ENCODE data around the gene VRK3. TPM values are rescaled to one million over a fixed set of nuclear protein-coding genes. Genes with fewer than 3 reads are reported as not detected.
"Not testable (repeated sequence)": the region's sequence is repeated elsewhere in the genome, so short reads cannot be mapped to it uniquely, and the experiment has no call there.

Gene VRK3
- total and polyA plus RNA-seq, 2 experiments from 2014 or later, result 29.9 to 45.9 TPM

GRCh38 chr19:49972841-49973240 is 52.3 kb downstream of the VRK3 start:
- DNase-seq (ENCODE audit: low read depth in 1 of 2, low spot score in 1 of 2), result no peak
- no peak for TF ChIP-seq CTCF (IDR thresholded peaks at IDR 0.05; ENCODE audit: low read depth, low read length)
- no peaks in the 10 kb centered on the region for H3K9me3 ChIP-seq (ENCODE audit: low read depth)
- no peaks in the 10 kb centered on the region for H3K36me3 ChIP-seq
- H3K4me3 ChIP-seq, result no peak overlapping the region
- H3K27ac ChIP-seq, result no peak overlapping the region
- peaks cover 3% of the 10 kb centered on the region for H3K4me1 ChIP-seq (ENCODE audit: low read depth)
- H3K27me3 ChIP-seq, result no peaks in the 10 kb centered on the region

DNA sequence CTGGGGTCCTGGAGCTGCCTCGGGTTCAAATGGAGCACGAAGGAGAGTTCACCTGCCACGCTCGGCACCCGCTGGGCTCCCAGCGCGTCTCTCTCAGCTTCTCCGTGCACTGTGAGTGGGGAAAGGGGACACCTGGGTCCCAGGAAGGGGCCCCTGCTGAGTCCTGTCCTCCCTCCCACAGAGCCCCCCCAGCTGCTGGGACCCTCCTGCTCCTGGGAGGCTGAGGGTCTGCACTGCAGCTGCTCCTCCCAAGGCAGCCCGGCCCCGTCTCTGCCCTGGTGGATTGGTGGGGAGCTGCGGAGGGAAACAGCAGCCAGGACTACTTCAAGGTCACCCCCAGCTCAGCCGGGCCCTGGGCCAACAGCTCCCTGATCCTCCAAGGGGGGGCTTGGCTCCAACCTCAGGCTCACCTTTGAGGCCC is 53.2 kb downstream of the VRK3 start:
- no peaks in the 10 kb centered on the region for H3K27me3 ChIP-seq
- peak in 1 of 2 donors; percentile 7 for DNase-seq (ENCODE audit: low read depth in 1 of 2, low spot score in 1 of 2)
- H3K9me3 ChIP-seq (ENCODE audit: low read depth), result no peaks in the 10 kb centered on the region
- no peaks in the 10 kb centered on the region for H3K36me3 ChIP-seq
- no peak overlapping the region for H3K27ac ChIP-seq
- no peak for TF ChIP-seq CTCF (IDR thresholded peaks at IDR 0.05; ENCODE audit: low read depth, low read length)
- H3K4me3 ChIP-seq, result no peak overlapping the region
- H3K4me1 ChIP-seq (ENCODE audit: low read depth), result peaks cover 3% of the 10 kb centered on the region

DNA sequence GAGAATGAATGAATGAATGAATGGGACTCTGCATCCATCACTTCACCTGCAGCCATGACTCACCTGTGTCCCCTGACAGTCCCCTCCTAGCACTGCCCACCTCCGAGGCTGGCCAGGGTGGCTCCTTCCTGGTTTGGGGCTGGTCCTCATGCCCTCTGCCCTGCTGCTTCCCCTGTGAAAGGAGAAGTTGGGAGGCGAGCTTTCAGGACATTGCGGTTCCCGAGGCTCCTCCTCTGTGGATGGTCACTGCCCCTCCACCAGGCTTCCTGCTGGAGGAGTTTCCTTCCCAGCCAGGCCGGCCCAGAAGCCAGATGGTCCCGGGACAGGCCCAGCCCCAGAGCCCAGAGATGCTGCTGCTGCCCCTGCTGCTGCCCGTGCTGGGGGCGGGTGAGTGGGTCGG is 55.8 kb downstream of the VRK3 start:
- not testable (repeated sequence) for H3K27me3 ChIP-seq; H3K4me3 ChIP-seq; H3K36me3 ChIP-seq; H3K4me1 ChIP-seq (ENCODE audit: low read depth); DNase-seq (ENCODE audit: low read depth in 1 of 2, low spot score in 1 of 2); H3K9me3 ChIP-seq (ENCODE audit: low read depth); H3K27ac ChIP-seq

DNA sequence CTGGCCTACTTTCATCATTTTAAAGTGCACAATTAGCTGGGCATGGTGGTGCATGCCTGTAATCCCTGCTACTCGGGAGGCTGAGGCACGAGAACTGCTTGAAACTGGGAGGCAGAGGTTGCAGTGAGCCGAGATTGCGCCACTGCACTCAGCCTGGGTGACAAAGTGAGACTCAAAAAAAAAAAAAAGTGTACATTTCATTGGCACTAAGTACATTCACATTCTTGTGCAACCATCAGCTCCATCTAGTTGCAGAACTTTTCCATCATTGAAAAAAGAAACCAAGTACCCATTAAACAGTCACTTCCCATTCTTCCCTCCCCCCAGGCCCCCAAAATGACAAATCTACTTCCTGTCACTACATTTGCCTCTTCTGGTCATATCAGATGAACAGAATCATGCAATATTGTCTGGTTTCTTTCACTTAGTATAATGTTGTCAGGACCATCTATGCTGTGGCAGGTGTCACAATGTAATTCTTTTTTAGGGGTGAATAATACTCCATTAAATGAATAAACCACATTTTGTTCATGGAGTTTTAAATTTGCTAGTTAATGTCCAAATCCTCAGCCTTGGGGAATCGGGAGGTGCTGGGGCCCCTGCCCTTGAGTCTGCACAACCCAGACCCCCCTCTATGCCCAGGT is 56.8 kb downstream of the VRK3 start:
- TF ChIP-seq CTCF (IDR thresholded peaks at IDR 0.05; ENCODE audit: low read depth, low read length), result no peak
- Histone ChIP-seq H3K27me3 (no peaks in the 10 kb centered on the region), H3K36me3 (no peaks in the 10 kb centered on the region), H3K4me3 (no peak overlapping the region), H3K4me1 (ENCODE audit: low read depth) (peaks cover 3% of the 10 kb centered on the region), H3K27ac (no peak overlapping the region), H3K9me3 (ENCODE audit: low read depth) (no peaks in the 10 kb centered on the region)
- DNase-seq (ENCODE audit: low read depth in 1 of 2, low spot score in 1 of 2), result no peak

GRCh38 chr19:49960980-49961379 is 64.2 kb downstream of the VRK3 start, which contains the start of gene SIGLEC11:
Gene SIGLEC11 (minus strand): TSS chr19:49961172. CDS start chr19:49961081, 91 bp downstream.
- H3K9me3 ChIP-seq (ENCODE audit: low read depth); H3K36me3 ChIP-seq; DNase-seq (ENCODE audit: low read depth in 1 of 2, low spot score in 1 of 2); H3K27ac ChIP-seq; H3K4me1 ChIP-seq (ENCODE audit: low read depth); H3K4me3 ChIP-seq; H3K27me3 ChIP-seq: not testable (repeated sequence)

- H3K4me3 ChIP-seq; H3K27me3 ChIP-seq; H3K9me3 ChIP-seq (ENCODE audit: low read depth); H3K36me3 ChIP-seq; DNase-seq (ENCODE audit: low read depth in 1 of 2, low spot score in 1 of 2); H3K4me1 ChIP-seq (ENCODE audit: low read depth); H3K27ac ChIP-seq: not testable (repeated sequence)
These were observed 65.3 kb downstream of the VRK3 start for GRCh38 chr19:49959892-49960291.

DNA sequence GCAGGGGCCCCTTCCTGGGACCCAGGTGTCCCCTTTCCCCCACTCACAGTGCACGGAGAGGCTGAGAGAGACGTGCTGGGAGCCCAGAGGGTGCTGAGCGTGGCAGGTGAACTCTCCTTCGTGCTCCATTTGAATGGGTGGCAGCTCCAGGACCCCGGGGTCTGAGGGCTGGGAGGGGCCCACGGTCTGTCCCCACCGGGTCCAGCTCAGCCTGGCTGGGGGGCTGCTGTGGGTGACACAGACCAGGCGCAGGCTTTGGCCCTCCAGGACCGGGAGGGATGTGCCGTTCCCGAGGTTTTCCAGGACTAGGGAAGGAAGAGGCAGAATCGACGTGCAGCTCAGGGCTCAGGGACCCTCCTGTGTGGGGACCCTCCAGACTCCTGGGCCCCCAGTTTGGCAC is 66.6 kb downstream of the VRK3 start:
- not testable (repeated sequence) for H3K9me3 ChIP-seq (ENCODE audit: low read depth); DNase-seq (ENCODE audit: low read depth in 1 of 2, low spot score in 1 of 2); H3K27ac ChIP-seq; H3K27me3 ChIP-seq; H3K4me3 ChIP-seq; H3K36me3 ChIP-seq
- H3K4me1 ChIP-seq (ENCODE audit: low read depth), result peaks cover 10% of the 10 kb centered on the region

GRCh38 chr19:49958144-49958543 is 67.0 kb downstream of the VRK3 start:
- not testable (repeated sequence) for DNase-seq (ENCODE audit: low read depth in 1 of 2, low spot score in 1 of 2); H3K27ac ChIP-seq; H3K9me3 ChIP-seq (ENCODE audit: low read depth); H3K36me3 ChIP-seq; H3K4me3 ChIP-seq; H3K27me3 ChIP-seq
- H3K4me1 ChIP-seq (ENCODE audit: low read depth), result peaks cover 11% of the 10 kb centered on the region
